ENCODE results near the gene STIMATE. TPM values are rescaled to one million over a fixed set of nuclear protein-coding genes. Genes with fewer than 3 reads are reported as not detected.

Gene STIMATE
- 6.6 and 15.5 TPM in 2 replicates for total RNA-seq (2012; rRNA removed)

- H3K36me3 ChIP-seq (ENCODE audit: insufficient read depth, low read length) = no peaks in the 10 kb centered on the region
- H3K9me3 ChIP-seq (replicated peaks; ENCODE audit: low read length) = no peaks in the 10 kb centered on the region
- H3K4me2 ChIP-seq (ENCODE audit: low read length) = peak within 1 kb of the TSS; percentile 98
- H3K4me1 ChIP-seq (ENCODE audit: control insufficient read depth, insufficient read depth, low read length) = peaks cover 25% of the 10 kb centered on the region
- H3K9ac ChIP-seq (ENCODE audit: low read depth, low read length) = peak within 1 kb of the TSS; percentile 86
- peak within 1 kb of the TSS; percentile 82 for H3K4me3 ChIP-seq (ENCODE audit: low read length)
- H3K27me3 ChIP-seq (ENCODE audit: control insufficient read depth, insufficient read depth, low read length) = no peaks in the 10 kb centered on the region
These were observed at the start of gene STIMATE for GRCh38 chr3:52897130-52898122. TSS of gene STIMATE (minus strand) at chr3:52897548. CDS start at chr3:52897450, 98 bp downstream.

- Histone ChIP-seq H3K9ac (ENCODE audit: low read depth, low read length) (no peak overlapping the region), H3K4me1 (ENCODE audit: control insufficient read depth, insufficient read depth, low read length) (no peaks in the 10 kb centered on the region), H3K9me3 (replicated peaks; ENCODE audit: low read length) (no peaks in the 10 kb centered on the region), H3K4me3 (ENCODE audit: low read length) (no peak overlapping the region), H3K27me3 (ENCODE audit: control insufficient read depth, insufficient read depth, low read length) (no peaks in the 10 kb centered on the region), H3K36me3 (ENCODE audit: insufficient read depth, low read length) (no peaks in the 10 kb centered on the region), H3K4me2 (ENCODE audit: low read length) (no peak overlapping the region)
These were observed 42.3 kb upstream of the STIMATE start for GRCh38 chr3:52939600-52939999.

DNA sequence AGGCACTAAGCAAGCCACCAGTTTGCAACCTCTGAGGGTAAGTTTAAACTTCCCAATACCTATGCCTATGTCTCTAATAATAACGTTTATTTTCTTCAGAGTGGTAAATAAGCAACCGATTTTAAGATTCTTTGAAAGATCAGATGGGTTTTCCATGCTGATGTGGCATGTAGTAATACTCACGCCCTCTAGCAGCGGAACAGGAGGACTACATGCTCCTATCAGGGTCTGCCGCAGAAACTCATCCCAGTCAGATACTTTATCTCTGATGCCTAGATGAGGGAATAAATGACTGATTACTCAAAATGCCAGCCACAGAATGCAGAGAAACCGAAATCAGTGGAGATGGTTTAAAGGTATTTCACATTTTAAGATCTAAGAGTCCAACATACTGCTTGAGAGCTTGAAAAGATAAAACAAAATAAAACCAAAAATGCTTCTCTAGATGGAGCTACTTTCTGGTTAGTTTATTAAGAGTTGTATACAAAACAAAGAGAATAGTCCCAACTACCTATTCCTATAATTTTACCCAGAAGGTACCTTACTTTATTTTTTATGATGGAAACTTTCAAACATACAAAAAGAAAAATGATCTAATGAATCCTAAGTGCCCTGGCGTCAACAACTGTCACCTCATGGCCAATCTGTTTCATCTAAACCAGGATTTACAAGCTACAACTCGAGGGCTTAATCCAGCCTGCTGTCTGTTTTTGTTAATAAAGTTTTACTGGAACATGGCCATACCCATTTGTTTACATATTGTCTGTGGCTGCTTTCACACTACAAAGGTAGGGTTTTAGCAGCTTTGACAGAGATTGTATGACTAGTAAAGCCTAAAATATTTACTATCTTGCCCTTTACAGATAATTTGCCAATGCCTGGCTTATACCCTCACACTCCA is 37.5 kb upstream of the STIMATE start:
- H3K9me3 ChIP-seq (replicated peaks; ENCODE audit: low read length) = no peaks in the 10 kb centered on the region
- H3K4me1 ChIP-seq (ENCODE audit: control insufficient read depth, insufficient read depth, low read length) = no peaks in the 10 kb centered on the region
- H3K27me3 ChIP-seq (ENCODE audit: control insufficient read depth, insufficient read depth, low read length) = no peaks in the 10 kb centered on the region
- no peak overlapping the region for H3K4me2 ChIP-seq (ENCODE audit: low read length)
- H3K36me3 ChIP-seq (ENCODE audit: insufficient read depth, low read length) = no peaks in the 10 kb centered on the region
- no peak overlapping the region for H3K9ac ChIP-seq (ENCODE audit: low read depth, low read length)
- no peak overlapping the region for H3K4me3 ChIP-seq (ENCODE audit: low read length)

- H3K4me1 ChIP-seq (ENCODE audit: control insufficient read depth, insufficient read depth, low read length) = no peaks in the 10 kb centered on the region
- no peaks in the 10 kb centered on the region for H3K27me3 ChIP-seq (ENCODE audit: control insufficient read depth, insufficient read depth, low read length)
- no peaks in the 10 kb centered on the region for H3K9me3 ChIP-seq (replicated peaks; ENCODE audit: low read length)
- peaks cover 4% of the 10 kb centered on the region for H3K36me3 ChIP-seq (ENCODE audit: insufficient read depth, low read length)
- H3K4me2 ChIP-seq (ENCODE audit: low read length) = no peak overlapping the region
- H3K4me3 ChIP-seq (ENCODE audit: low read length) = no peak overlapping the region
- no peak overlapping the region for H3K9ac ChIP-seq (ENCODE audit: low read depth, low read length)
These were observed 34.5 kb upstream of the STIMATE start for GRCh38 chr3:52931889-52932288.

GRCh38 chr3:52931328-52931727 is 34.0 kb upstream of the STIMATE start:
- Histone ChIP-seq H3K4me1 (ENCODE audit: control insufficient read depth, insufficient read depth, low read length) (no peaks in the 10 kb centered on the region), H3K4me3 (ENCODE audit: low read length) (no peak overlapping the region), H3K9ac (ENCODE audit: low read depth, low read length) (no peak overlapping the region), H3K36me3 (ENCODE audit: insufficient read depth, low read length) (peaks cover 4% of the 10 kb centered on the region), H3K27me3 (ENCODE audit: control insufficient read depth, insufficient read depth, low read length) (no peaks in the 10 kb centered on the region), H3K4me2 (ENCODE audit: low read length) (no peak overlapping the region), H3K9me3 (replicated peaks; ENCODE audit: low read length) (no peaks in the 10 kb centered on the region)

GRCh38 chr3:52930748-52931147 is 33.4 kb upstream of the STIMATE start:
- Histone ChIP-seq H3K4me3 (ENCODE audit: low read length) (no peak overlapping the region), H3K9ac (ENCODE audit: low read depth, low read length) (no peak overlapping the region), H3K9me3 (replicated peaks; ENCODE audit: low read length) (no peaks in the 10 kb centered on the region)

DNA sequence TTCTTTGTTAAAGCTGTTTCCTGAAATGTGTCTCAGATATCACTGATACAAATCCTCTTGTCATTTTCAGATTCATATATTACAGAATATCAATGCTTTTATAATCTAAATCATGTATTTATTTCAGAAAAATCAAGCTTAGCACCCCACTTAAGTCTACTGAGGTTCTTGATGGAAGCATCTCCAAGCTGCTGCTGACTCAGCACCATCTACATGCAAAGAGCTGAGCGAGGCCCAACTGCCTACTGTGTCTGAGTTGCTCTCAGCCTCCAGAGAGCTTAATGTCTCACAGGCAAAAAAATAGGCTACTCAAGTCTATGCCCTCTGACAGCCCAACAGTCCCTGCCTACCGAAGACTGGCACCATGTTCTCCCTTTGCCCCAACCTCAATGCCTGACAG is 29.2 kb upstream of the STIMATE start:
- peaks cover 4% of the 10 kb centered on the region for H3K36me3 ChIP-seq (ENCODE audit: insufficient read depth, low read length)

More at GRCh38 chr3:52930748-52931147, 33.4 kb upstream of the STIMATE start:
- Histone ChIP-seq H3K4me2 (ENCODE audit: low read length) (no peak overlapping the region), H3K4me1 (ENCODE audit: control insufficient read depth, insufficient read depth, low read length) (no peaks in the 10 kb centered on the region), H3K36me3 (ENCODE audit: insufficient read depth, low read length) (peaks cover 4% of the 10 kb centered on the region), H3K27me3 (ENCODE audit: control insufficient read depth, insufficient read depth, low read length) (no peaks in the 10 kb centered on the region)

GRCh38 chr3:52925405-52926313 is 28.3 kb upstream of the STIMATE start:
- Histone ChIP-seq H3K27me3 (ENCODE audit: control insufficient read depth, insufficient read depth, low read length) (no peaks in the 10 kb centered on the region), H3K9ac (ENCODE audit: low read depth, low read length) (no peak overlapping the region), H3K9me3 (replicated peaks; ENCODE audit: low read length) (no peaks in the 10 kb centered on the region), H3K4me2 (ENCODE audit: low read length) (no peak overlapping the region), H3K4me1 (ENCODE audit: control insufficient read depth, insufficient read depth, low read length) (no peaks in the 10 kb centered on the region), H3K4me3 (ENCODE audit: low read length) (no peak overlapping the region), H3K36me3 (ENCODE audit: insufficient read depth, low read length) (peaks cover 4% of the 10 kb centered on the region)

More for the DNA sequence above, 29.2 kb upstream of the STIMATE start:
- no peaks in the 10 kb centered on the region for H3K27me3 ChIP-seq (ENCODE audit: control insufficient read depth, insufficient read depth, low read length)
- no peak overlapping the region for H3K4me2 ChIP-seq (ENCODE audit: low read length)
- no peaks in the 10 kb centered on the region for H3K4me1 ChIP-seq (ENCODE audit: control insufficient read depth, insufficient read depth, low read length)
- H3K9ac ChIP-seq (ENCODE audit: low read depth, low read length) = no peak overlapping the region
- no peak overlapping the region for H3K4me3 ChIP-seq (ENCODE audit: low read length)
- no peaks in the 10 kb centered on the region for H3K9me3 ChIP-seq (replicated peaks; ENCODE audit: low read length)

DNA sequence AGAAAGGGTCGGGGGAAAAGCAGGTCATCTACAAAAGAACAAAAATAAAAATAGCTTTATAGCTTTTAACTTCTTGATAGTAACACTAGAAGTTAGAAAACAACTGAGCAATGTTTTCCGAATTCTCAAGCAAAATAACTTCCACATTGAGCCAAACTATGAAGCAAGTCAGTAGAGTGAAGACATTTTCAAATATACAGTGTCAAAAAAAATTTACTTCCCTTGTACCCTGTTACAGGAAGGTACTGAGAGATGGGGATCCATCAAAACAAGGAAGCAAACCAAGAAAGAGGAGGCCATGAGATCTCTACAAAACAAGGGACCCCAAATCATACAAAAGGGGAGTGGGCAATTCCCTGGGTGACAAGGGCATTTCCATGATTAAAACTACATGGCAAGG is 26.6 kb upstream of the STIMATE start:
- Histone ChIP-seq H3K4me1 (ENCODE audit: control insufficient read depth, insufficient read depth, low read length) (no peaks in the 10 kb centered on the region), H3K27me3 (ENCODE audit: control insufficient read depth, insufficient read depth, low read length) (no peaks in the 10 kb centered on the region), H3K4me2 (ENCODE audit: low read length) (no peak overlapping the region), H3K36me3 (ENCODE audit: insufficient read depth, low read length) (peaks cover 4% of the 10 kb centered on the region), H3K9ac (ENCODE audit: low read depth, low read length) (no peak overlapping the region), H3K9me3 (replicated peaks; ENCODE audit: low read length) (no peaks in the 10 kb centered on the region), H3K4me3 (ENCODE audit: low read length) (no peak overlapping the region)

- Histone ChIP-seq H3K9ac (ENCODE audit: low read depth, low read length) (no peak overlapping the region), H3K9me3 (replicated peaks; ENCODE audit: low read length) (no peaks in the 10 kb centered on the region), H3K4me1 (ENCODE audit: control insufficient read depth, insufficient read depth, low read length) (no peaks in the 10 kb centered on the region), H3K36me3 (ENCODE audit: insufficient read depth, low read length) (no peaks in the 10 kb centered on the region), H3K4me2 (ENCODE audit: low read length) (no peak overlapping the region), H3K27me3 (ENCODE audit: control insufficient read depth, insufficient read depth, low read length) (no peaks in the 10 kb centered on the region), H3K4me3 (ENCODE audit: low read length) (no peak overlapping the region)
These were observed 23.5 kb upstream of the STIMATE start for GRCh38 chr3:52920841-52921240.

Measured in skeletal muscle satellite cell (primary cell).